ENCODE data around the gene COL25A1. TPM values are rescaled to one million over a fixed set of nuclear protein-coding genes. Genes with fewer than 3 reads are reported as not detected.

COL25A1 gene
- total RNA-seq, 1 experiment from 2014 or later = not detected

DNA sequence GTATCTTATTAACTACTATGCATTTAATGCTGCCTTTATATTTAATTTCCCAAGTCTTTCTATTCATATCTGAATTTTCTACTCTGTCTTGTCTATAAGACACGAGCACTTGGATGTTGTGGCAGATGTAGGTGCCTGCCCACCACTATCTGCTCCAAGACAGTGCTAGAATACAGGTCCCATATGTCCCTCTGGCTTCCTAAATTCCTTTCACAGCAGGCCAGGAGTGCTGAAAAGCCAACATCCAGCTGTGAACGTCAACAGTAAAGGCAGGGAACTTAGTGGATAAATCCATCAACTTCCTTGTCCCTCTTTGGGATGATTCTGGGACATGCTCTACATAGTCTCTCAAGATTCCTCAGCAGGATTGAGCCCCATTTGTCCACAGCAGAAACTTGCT lies 294.5 kb downstream of the COL25A1 start:
- no peak overlapping the region for H3K27ac ChIP-seq (ENCODE audit: low read length)
- POLR2A ChIA-PET = no interaction called here
- BruUV-seq (replicated peaks) = no TSS peak
- no peak for TF ChIP-seq SIN3A (IDR thresholded peaks at IDR 0.05; ENCODE audit: borderline replicate concordance, insufficient read depth, low read depth, low read length)
- TF ChIP-seq TCF7L2 (IDR thresholded peaks at IDR 0.05; ENCODE audit: low read depth, low read length) = no peak
- TF ChIP-seq POLR2AphosphoS5 (IDR thresholded peaks at IDR 0.05; ENCODE audit: low read depth, low read length) = no peak
- no peak for TF ChIP-seq CTCF (IDR thresholded peaks at IDR 0.05)
- TF ChIP-seq, protein P1, sequence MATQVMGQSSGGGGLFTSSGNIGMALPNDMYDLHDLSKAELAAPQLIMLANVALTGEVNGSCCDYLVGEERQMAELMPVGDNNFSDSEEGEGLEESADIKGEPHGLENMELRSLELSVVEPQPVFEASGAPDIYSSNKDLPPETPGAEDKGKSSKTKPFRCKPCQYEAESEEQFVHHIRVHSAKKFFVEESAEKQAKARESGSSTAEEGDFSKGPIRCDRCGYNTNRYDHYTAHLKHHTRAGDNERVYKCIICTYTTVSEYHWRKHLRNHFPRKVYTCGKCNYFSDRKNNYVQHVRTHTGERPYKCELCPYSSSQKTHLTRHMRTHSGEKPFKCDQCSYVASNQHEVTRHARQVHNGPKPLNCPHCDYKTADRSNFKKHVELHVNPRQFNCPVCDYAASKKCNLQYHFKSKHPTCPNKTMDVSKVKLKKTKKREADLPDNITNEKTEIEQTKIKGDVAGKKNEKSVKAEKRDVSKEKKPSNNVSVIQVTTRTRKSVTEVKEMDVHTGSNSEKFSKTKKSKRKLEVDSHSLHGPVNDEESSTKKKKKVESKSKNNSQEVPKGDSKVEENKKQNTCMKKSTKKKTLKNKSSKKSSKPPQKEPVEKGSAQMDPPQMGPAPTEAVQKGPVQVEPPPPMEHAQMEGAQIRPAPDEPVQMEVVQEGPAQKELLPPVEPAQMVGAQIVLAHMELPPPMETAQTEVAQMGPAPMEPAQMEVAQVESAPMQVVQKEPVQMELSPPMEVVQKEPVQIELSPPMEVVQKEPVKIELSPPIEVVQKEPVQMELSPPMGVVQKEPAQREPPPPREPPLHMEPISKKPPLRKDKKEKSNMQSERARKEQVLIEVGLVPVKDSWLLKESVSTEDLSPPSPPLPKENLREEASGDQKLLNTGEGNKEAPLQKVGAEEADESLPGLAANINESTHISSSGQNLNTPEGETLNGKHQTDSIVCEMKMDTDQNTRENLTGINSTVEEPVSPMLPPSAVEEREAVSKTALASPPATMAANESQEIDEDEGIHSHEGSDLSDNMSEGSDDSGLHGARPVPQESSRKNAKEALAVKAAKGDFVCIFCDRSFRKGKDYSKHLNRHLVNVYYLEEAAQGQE (IDR thresholded peaks at IDR 0.05; ENCODE audit: insufficient read depth in 1 of 2, low read depth in 2 of 2, low read length in 1 of 2) = no peak
- no peaks in the 10 kb centered on the region for H3K4me1 ChIP-seq (ENCODE audit: control insufficient read depth, insufficient read depth, low read length)
- no peaks in the 10 kb centered on the region for H3K9me3 ChIP-seq (ENCODE audit: control insufficient read depth, insufficient read depth, low read depth, low read length)
- intact Hi-C loops (cut with micrococcal nuclease; ENCODE audit: unreplicated experiment) = no loop called here
- no peaks in the 10 kb centered on the region for H3K27me3 ChIP-seq (ENCODE audit: control insufficient read depth, insufficient read depth, low read length)
- H3K4me3 ChIP-seq (ENCODE audit: low read depth in 2 of 2, low read length in 2 of 2) = no peak overlapping the region
- no peaks in the 10 kb centered on the region for H3K36me3 ChIP-seq (ENCODE audit: control insufficient read depth, insufficient read depth, low read length)
- CTCF ChIA-PET = no interaction called here
- no peak for ATAC-seq
- DNase-seq (ENCODE audit: low read depth, low spot score) = no peak
- in situ Hi-C loops (cut with HindIII; ENCODE audit: low pct_unique_long_range_greater_than_20kb, low sequenced_read_pairs) = no loop called here

- no peaks in the 10 kb centered on the region for H3K36me3 ChIP-seq (ENCODE audit: control insufficient read depth, insufficient read depth, low read length)
- no peak overlapping the region for H3K4me3 ChIP-seq (ENCODE audit: low read depth in 2 of 2, low read length in 2 of 2)
- BruUV-seq (replicated peaks) = no TSS peak
- ATAC-seq (no peak), DNase-seq (ENCODE audit: low read depth, low spot score) (no peak)
- H3K27me3 ChIP-seq (ENCODE audit: control insufficient read depth, insufficient read depth, low read length) = no peaks in the 10 kb centered on the region
- no peaks in the 10 kb centered on the region for H3K9me3 ChIP-seq (ENCODE audit: control insufficient read depth, insufficient read depth, low read depth, low read length)
- H3K4me1 ChIP-seq (ENCODE audit: control insufficient read depth, insufficient read depth, low read length) = no peaks in the 10 kb centered on the region
- intact Hi-C loops (cut with micrococcal nuclease; ENCODE audit: unreplicated experiment) = no loop called here
- H3K27ac ChIP-seq (ENCODE audit: low read length) = no peak overlapping the region
- TF ChIP-seq SIN3A (IDR thresholded peaks at IDR 0.05; ENCODE audit: borderline replicate concordance, insufficient read depth, low read depth, low read length) (no peak), POLR2AphosphoS5 (IDR thresholded peaks at IDR 0.05; ENCODE audit: low read depth, low read length) (no peak)
- TF ChIP-seq, protein P1 (IDR thresholded peaks at IDR 0.05; ENCODE audit: insufficient read depth in 1 of 2, low read depth in 2 of 2, low read length in 1 of 2) = no peak
- in situ Hi-C loops (cut with HindIII; ENCODE audit: low pct_unique_long_range_greater_than_20kb, low sequenced_read_pairs) = no loop called here
- POLR2A ChIA-PET = no interaction called here
- CTCF ChIA-PET = no interaction called here
These were observed 296.9 kb downstream of the COL25A1 start for GRCh38 chr4:109005523-109005922.

All from Panc1 (cell line).